GM12872 (cell line): ENCODE measurements around the gene INAFM2.

Source experiments
- TF ChIP-seq, protein P1 (sequence below): IDR thresholded peaks from 3 replicates; pipeline ENCODE4 v1.5.1; 2011; ENCODE audit warnings: low read depth, mild to moderate bottlenecking, low read length, moderate library complexity; ENCODE audit not compliant: insufficient read depth

The INAFM2 gene

DNA sequence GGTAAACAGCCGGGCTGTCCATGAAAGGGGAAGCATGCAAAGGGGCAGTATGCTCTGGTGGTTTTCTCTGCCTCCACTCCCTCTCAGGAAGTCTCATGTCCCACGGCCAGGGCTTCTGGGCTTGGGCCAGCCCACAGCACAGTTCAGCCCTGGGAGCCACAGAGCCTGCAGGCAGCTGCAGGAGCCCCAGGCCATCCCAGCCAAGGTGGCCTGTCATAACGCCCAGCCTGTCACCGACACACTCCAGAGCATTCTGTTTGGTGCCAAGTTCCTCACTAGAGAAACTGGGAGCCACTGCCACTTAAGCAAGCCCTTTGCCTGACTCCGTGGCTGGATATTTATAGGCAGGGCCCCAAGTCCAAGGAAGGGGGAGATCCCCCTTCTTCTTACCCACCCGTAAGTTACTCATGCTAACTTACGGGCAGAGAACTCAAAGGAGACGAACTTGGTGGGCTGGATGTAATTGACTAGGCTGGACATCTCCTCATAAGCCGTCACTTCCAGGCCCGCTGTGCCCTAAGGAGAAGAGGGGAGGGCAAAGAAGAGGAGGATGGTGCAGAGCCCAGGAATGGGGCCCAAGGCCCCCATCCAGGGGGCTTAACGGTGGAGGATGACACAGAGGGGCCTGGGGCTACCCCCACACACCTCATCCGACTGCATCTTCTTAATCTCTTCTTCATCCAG, 27.5 kb upstream of the INAFM2 start:
- TF ChIP-seq, protein P1, sequence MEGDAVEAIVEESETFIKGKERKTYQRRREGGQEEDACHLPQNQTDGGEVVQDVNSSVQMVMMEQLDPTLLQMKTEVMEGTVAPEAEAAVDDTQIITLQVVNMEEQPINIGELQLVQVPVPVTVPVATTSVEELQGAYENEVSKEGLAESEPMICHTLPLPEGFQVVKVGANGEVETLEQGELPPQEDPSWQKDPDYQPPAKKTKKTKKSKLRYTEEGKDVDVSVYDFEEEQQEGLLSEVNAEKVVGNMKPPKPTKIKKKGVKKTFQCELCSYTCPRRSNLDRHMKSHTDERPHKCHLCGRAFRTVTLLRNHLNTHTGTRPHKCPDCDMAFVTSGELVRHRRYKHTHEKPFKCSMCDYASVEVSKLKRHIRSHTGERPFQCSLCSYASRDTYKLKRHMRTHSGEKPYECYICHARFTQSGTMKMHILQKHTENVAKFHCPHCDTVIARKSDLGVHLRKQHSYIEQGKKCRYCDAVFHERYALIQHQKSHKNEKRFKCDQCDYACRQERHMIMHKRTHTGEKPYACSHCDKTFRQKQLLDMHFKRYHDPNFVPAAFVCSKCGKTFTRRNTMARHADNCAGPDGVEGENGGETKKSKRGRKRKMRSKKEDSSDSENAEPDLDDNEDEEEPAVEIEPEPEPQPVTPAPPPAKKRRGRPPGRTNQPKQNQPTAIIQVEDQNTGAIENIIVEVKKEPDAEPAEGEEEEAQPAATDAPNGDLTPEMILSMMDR = no peak

DNA sequence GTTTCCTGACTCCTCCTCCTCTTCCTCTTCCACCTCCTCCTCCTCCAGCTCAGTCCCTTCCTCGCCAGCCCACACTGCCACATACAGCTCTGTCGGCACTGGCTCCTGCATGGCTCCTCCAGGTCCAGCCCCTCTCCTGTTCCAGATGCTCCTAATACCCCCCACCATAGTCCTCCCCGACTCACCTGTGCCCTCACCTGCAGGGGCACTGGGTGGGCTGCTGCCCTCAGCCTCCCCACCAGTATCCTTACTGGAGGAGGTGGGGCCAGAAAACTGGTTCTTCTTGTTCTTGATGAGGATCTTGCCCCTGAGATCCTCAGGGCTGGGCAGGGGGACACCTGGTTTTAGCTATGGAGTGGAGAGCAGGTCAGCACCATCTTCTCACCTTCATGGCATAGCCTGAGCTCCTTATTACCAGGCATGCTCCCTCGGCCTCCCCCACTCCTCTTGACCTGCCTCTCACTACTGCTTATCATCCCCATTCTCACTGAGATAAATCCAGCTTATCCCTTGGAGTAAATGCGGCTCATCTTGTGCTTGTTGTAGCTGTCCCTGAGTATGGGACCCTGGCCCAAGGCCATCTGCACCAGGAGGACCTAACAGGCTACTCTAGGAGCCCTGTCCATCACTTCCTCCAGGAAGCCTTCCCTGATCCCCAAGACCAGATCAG, 26.8 kb upstream of the INAFM2 start:
- TF ChIP-seq, protein P1 = no peak

DNA sequence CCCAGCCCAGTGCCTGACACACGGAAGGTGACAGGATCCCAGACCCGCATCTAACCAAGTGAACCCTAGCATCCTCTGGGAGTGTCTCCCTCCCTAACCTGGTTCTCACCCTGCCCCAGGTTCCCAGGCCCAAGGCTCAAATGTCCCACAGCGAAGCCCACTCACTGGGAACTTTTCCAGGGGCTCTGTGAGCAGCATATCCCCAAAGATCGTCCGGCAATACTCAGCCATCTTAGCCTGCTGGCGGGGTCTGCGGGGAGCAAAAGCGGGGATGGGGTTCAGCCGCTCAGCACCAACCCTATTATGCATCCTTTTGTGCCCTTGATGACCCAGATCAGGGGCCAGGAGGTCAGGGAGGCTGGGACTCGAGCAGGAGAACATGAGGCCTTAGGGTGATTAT, 26.1 kb upstream of the INAFM2 start:
- TF ChIP-seq, protein P1 = no peak

DNA sequence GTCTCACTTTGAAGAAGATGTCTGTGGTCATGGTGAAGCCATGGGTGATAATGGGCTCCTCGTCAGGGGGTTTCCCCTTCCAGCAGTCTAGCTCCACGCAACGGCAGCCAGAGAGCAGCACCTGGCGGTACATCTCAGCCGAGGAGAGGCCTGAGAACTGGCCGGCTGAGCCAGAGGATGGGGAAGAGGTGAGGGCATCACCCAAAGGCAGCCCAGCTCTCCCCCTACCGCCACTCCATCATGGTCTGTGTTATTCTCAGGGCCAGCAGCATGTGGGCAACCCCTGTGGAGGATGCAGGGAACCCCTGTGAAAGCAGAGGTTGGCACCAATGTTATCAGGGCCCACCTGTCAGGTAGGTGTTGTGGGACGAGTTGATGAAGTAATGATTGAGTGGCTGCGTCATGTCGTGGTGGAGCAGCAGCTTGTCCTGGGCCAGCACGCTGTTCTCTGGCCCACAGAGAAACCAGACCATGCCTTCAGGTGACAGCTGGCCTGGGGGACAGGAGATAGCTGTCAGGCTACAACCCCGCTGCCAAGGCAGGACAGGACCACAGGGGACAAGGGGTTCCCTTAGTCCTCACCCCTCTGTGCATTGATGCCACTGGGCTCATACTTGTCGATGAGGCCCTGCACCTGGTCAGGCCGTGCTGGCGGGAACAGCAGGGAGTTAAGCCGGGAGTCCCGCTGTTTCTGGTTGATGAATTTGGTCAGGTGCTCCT, 25.1 kb upstream of the INAFM2 start:
- TF ChIP-seq, protein P1 = no peak

DNA sequence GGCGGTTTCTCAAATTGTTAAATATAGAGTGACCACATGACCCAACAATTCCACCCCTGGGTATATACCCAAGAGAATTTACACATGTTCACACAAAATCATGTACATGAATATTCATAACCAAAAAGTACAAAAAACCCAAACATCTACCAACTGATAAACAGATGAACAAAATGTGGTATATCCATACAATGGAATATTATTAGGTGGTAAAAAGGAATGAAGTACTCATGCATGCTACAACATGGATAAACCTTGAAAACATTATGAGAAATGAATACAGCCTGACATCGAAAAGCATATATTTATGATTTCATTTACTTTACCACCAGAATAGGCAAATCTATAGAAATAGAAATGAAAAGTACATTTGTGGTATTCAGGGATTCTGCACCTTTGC, 23.1 kb upstream of the INAFM2 start:
- TF ChIP-seq, protein P1 = no peak

DNA sequence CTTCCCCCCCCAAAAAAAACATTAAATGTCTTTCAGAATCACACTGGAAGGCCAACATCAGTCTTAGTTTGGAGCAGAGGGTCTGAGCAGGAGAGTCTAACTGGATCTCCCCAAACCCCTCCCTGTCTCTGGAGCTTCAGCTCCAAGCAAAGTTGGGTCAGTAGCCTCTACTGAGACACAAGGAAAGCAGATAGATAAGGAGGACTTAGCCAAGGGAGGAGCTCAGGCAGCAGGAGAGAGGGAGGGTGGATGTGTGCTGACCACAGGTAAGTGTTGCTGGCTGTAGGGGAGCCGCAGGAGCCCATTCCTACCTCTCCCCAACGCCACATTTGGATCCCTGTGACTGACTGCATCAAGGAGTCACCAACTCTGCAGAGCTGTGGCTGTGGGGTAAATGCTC, 22.7 kb upstream of the INAFM2 start:
- TF ChIP-seq, protein P1 = no peak

DNA sequence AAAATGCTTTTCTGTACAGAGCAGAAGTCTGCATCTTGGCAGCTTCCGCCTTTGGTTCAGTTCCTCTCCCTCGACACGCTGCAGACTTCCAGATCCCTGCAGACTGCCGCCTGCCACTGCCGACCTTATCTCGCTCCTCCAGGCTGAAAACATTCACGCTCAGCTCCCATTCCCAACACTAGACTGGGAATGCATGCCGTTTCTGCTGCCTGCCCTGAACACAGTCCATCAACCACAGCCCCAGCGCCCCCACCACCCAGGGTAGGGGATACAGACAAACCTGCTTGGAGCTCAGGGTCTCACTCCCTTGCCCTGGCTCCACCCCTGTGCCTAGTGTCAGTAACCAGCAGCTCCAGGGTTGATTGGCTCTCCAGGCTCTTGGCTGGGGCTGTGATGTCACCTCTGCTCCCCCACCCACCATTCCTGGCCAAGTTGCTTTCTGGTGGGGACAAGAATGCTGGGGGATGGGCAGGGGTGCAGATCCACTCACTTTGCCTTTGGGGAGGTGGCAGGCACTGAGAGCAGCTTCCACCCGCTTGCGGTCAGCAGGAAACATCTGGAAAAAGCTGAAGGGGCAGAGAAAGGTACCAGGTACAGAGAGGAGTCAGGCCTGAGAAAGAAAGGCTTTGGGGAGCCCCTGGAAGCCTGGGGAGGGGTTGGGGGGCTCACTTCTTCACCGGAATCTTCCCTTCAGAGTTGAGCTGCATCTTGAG, 21.9 kb upstream of the INAFM2 start:
- TF ChIP-seq, protein P1 = no peak
